HCEC 1CT (cell line): ENCODE data around the gene CTSE.
"Not testable (repeated sequence)": the region's sequence is repeated elsewhere in the genome, so short reads cannot be mapped to it uniquely, and the experiment has no call there.

ENCODE experiments used
- DNase-seq: peaks from one replicate; pipeline ENCODE4 v3.0.0-alpha.2; 2017

CTSE gene

GRCh38 chr1:206023695-206024094, at the start of gene CTSE:
CTSE (minus strand) TSS chr1:206023895; CDS start chr1:206023791, 104 bp downstream.
- no peak for DNase-seq

GRCh38 chr1:206070627-206071304, 47.1 kb upstream of the CTSE start:
- no peak for DNase-seq

GRCh38 chr1:206068314-206068713, 44.6 kb upstream of the CTSE start:
- DNase-seq, result no peak

- DNase-seq, result no peak
These were observed 44.0 kb upstream of the CTSE start for GRCh38 chr1:206067486-206068227.

GRCh38 chr1:206066479-206067171, 42.9 kb upstream of the CTSE start:
- no peak for DNase-seq

- no peak for DNase-seq
These were observed 42.0 kb upstream of the CTSE start for GRCh38 chr1:206065547-206066145.

- DNase-seq, result not testable (repeated sequence)
These were observed 40.8 kb upstream of the CTSE start for GRCh38 chr1:206064501-206064900.

GRCh38 chr1:206064001-206064400, 40.3 kb upstream of the CTSE start:
- not testable (repeated sequence) for DNase-seq

GRCh38 chr1:206062464-206062863, 38.8 kb upstream of the CTSE start:
- no peak for DNase-seq

- DNase-seq, result no peak
These were observed 37.1 kb upstream of the CTSE start for GRCh38 chr1:206060844-206061243.

GRCh38 chr1:206059355-206059915, 35.7 kb upstream of the CTSE start:
- DNase-seq, result no peak

GRCh38 chr1:206058927-206059292, 35.2 kb upstream of the CTSE start:
- DNase-seq, result no peak

GRCh38 chr1:206058289-206058926, 34.7 kb upstream of the CTSE start:
- DNase-seq, result not testable (repeated sequence)

- not testable (repeated sequence) for DNase-seq
These were observed 32.1 kb upstream of the CTSE start for GRCh38 chr1:206055639-206056323.

- not testable (repeated sequence) for DNase-seq
These were observed 31.5 kb upstream of the CTSE start for GRCh38 chr1:206055069-206055625.

- not testable (repeated sequence) for DNase-seq
These were observed 29.9 kb upstream of the CTSE start for GRCh38 chr1:206053616-206054015.

- not testable (repeated sequence) for DNase-seq
These were observed 29.4 kb upstream of the CTSE start, which contains the start of gene RHEX for GRCh38 chr1:206052919-206053610. RHEX (plus strand) TSS chr1:206053173; CDS start chr1:206097829, 44,656 bp downstream.

- DNase-seq, result not testable (repeated sequence)
These were observed 28.7 kb upstream of the CTSE start for GRCh38 chr1:206052231-206052865.

- DNase-seq, result no peak
These were observed 27.1 kb upstream of the CTSE start for GRCh38 chr1:206050655-206051235.
